Dendritic cell treated with granulocyte-macrophage colony-stimulating factor and Interleukin-4, amounts not matched to agents 40 ng/mL and 50 ng/mL, for 4 days (primary cell): ENCODE measurements around the gene CYTH3.

Experiments used
- H3K27ac Mint-ChIP-seq: one replicate; pipeline ENCODE4 v1.8.0; 2022; ENCODE audit warnings: mild to moderate bottlenecking, mixed read lengths
- H3K27me3 Mint-ChIP-seq: one replicate; pipeline ENCODE4 v1.8.0; 2022; ENCODE audit warnings: mild to moderate bottlenecking, mixed read lengths
- H3K36me3 Mint-ChIP-seq: one replicate; pipeline ENCODE4 v1.8.0; 2022; ENCODE audit warnings: low read depth, mixed read lengths
- H3K4me1 Mint-ChIP-seq: one replicate; pipeline ENCODE4 v1.8.0; 2022; ENCODE audit warnings: low read depth, mixed read lengths
- H3K4me3 Mint-ChIP-seq: one replicate; pipeline ENCODE4 v1.8.0; 2022; ENCODE audit warnings: mild to moderate bottlenecking, moderate library complexity, mixed read lengths
- H3K9me3 Mint-ChIP-seq: one replicate; pipeline ENCODE4 v1.8.0; 2022; ENCODE audit warnings: mixed read lengths
- intact Hi-C: fragments of 100-400 bp; cut with micrococcal nuclease; formaldehyde crosslinking; loops from one replicate; pipeline ENCODE4 v1.15.0; 2022

Gene CYTH3

GRCh38 chr7:6163402-6163801, 109.0 kb downstream of the CYTH3 start:
- Mint-ChIP-seq H3K27me3 (no peaks in the 10 kb centered on the region), H3K4me1 (no peaks in the 10 kb centered on the region), H3K9me3 (no peaks in the 10 kb centered on the region), H3K36me3 (peaks cover 60% of the 10 kb centered on the region), H3K27ac (no peak overlapping the region), H3K4me3 (no peak overlapping the region)
- intact Hi-C loops, result no loop called here

- H3K27ac Mint-ChIP-seq, result no peak overlapping the region
- H3K27me3 Mint-ChIP-seq, result no peaks in the 10 kb centered on the region
- no peak overlapping the region for H3K4me3 Mint-ChIP-seq
- H3K9me3 Mint-ChIP-seq, result no peaks in the 10 kb centered on the region
- H3K4me1 Mint-ChIP-seq, result no peaks in the 10 kb centered on the region
- intact Hi-C loops, result no loop called here
- H3K36me3 Mint-ChIP-seq, result peaks cover 66% of the 10 kb centered on the region
Measured at GRCh38 chr7:6162650-6163366, 109.6 kb downstream of the CYTH3 start.

- Mint-ChIP-seq H3K27ac (no peak overlapping the region), H3K9me3 (no peaks in the 10 kb centered on the region)
Measured at GRCh38 chr7:6162331-6162620, 110.1 kb downstream of the CYTH3 start.

GRCh38 chr7:6161463-6162330, 110.7 kb downstream of the CYTH3 start:
- Mint-ChIP-seq H3K9me3 (no peaks in the 10 kb centered on the region), H3K27ac (no peak overlapping the region), H3K4me1 (no peaks in the 10 kb centered on the region), H3K36me3 (peaks cover 76% of the 10 kb centered on the region), H3K27me3 (no peaks in the 10 kb centered on the region), H3K4me3 (no peak overlapping the region)
- intact Hi-C loops, result no loop called here

More at GRCh38 chr7:6162331-6162620, 110.1 kb downstream of the CYTH3 start:
- H3K27me3 Mint-ChIP-seq, result no peaks in the 10 kb centered on the region
- H3K4me1 Mint-ChIP-seq, result no peaks in the 10 kb centered on the region
- H3K4me3 Mint-ChIP-seq, result no peak overlapping the region
- H3K36me3 Mint-ChIP-seq, result peaks cover 71% of the 10 kb centered on the region
- intact Hi-C loops, result no loop called here

GRCh38 chr7:6160191-6160623, 112.2 kb downstream of the CYTH3 start:
- no peaks in the 10 kb centered on the region for H3K4me1 Mint-ChIP-seq
- H3K27ac Mint-ChIP-seq, result no peak overlapping the region
- no peak overlapping the region for H3K4me3 Mint-ChIP-seq

GRCh38 chr7:6159524-6160031, 112.8 kb downstream of the CYTH3 start:
- Mint-ChIP-seq H3K4me1 (no peaks in the 10 kb centered on the region), H3K9me3 (no peaks in the 10 kb centered on the region), H3K27me3 (no peaks in the 10 kb centered on the region), H3K36me3 (peaks cover 88% of the 10 kb centered on the region), H3K27ac (no peak overlapping the region), H3K4me3 (no peak overlapping the region)
- intact Hi-C loops, result loop anchor here (1.0 kb wide), 1 partner anchor 164 kb away; no protein-coding TSS in a partner anchor

More at GRCh38 chr7:6160191-6160623, 112.2 kb downstream of the CYTH3 start:
- Mint-ChIP-seq H3K9me3 (no peaks in the 10 kb centered on the region), H3K36me3 (peaks cover 88% of the 10 kb centered on the region), H3K27me3 (no peaks in the 10 kb centered on the region)
- intact Hi-C loops, result loop anchor here (1.0 kb wide), 1 partner anchor 163 kb away; no protein-coding TSS in a partner anchor

GRCh38 chr7:6159097-6159483, 113.3 kb downstream of the CYTH3 start:
- no peak overlapping the region for H3K4me3 Mint-ChIP-seq
- H3K36me3 Mint-ChIP-seq, result peaks cover 90% of the 10 kb centered on the region
- intact Hi-C loops, result no loop called here
- no peaks in the 10 kb centered on the region for H3K9me3 Mint-ChIP-seq
- no peaks in the 10 kb centered on the region for H3K4me1 Mint-ChIP-seq
- H3K27me3 Mint-ChIP-seq, result no peaks in the 10 kb centered on the region
- no peak overlapping the region for H3K27ac Mint-ChIP-seq

- intact Hi-C loops, result no loop called here
- Mint-ChIP-seq H3K27me3 (no peaks in the 10 kb centered on the region), H3K36me3 (peaks cover 95% of the 10 kb centered on the region), H3K4me1 (no peaks in the 10 kb centered on the region), H3K27ac (no peak overlapping the region), H3K4me3 (no peak overlapping the region), H3K9me3 (no peaks in the 10 kb centered on the region)
Measured at GRCh38 chr7:6158424-6159096, 113.9 kb downstream of the CYTH3 start.

- H3K4me1 Mint-ChIP-seq, result no peaks in the 10 kb centered on the region
- no peak overlapping the region for H3K27ac Mint-ChIP-seq
- H3K36me3 Mint-ChIP-seq, result peaks cover 95% of the 10 kb centered on the region
- intact Hi-C loops, result no loop called here
- H3K9me3 Mint-ChIP-seq, result no peaks in the 10 kb centered on the region
- H3K27me3 Mint-ChIP-seq, result no peaks in the 10 kb centered on the region
- H3K4me3 Mint-ChIP-seq, result no peak overlapping the region
Measured at GRCh38 chr7:6157685-6158423, 114.6 kb downstream of the CYTH3 start.

GRCh38 chr7:6156734-6157133, 115.7 kb downstream of the CYTH3 start:
- intact Hi-C loops, result no loop called here
- H3K36me3 Mint-ChIP-seq, result peaks cover 98% of the 10 kb centered on the region
- H3K4me3 Mint-ChIP-seq, result no peak overlapping the region
- H3K27ac Mint-ChIP-seq, result no peak overlapping the region
- H3K9me3 Mint-ChIP-seq, result no peaks in the 10 kb centered on the region
- H3K27me3 Mint-ChIP-seq, result no peaks in the 10 kb centered on the region
- H3K4me1 Mint-ChIP-seq, result no peaks in the 10 kb centered on the region

- H3K4me3 Mint-ChIP-seq, result no peak overlapping the region
Measured at GRCh38 chr7:6155596-6155995, 116.8 kb downstream of the CYTH3 start.

GRCh38 chr7:6154542-6155404, 117.7 kb downstream of the CYTH3 start:
- H3K36me3 Mint-ChIP-seq, result peaks cover 99% of the 10 kb centered on the region
- H3K4me3 Mint-ChIP-seq, result no peak overlapping the region
- no peaks in the 10 kb centered on the region for H3K4me1 Mint-ChIP-seq
- no peak overlapping the region for H3K27ac Mint-ChIP-seq
- H3K9me3 Mint-ChIP-seq, result no peaks in the 10 kb centered on the region
- intact Hi-C loops, result no loop called here
- H3K27me3 Mint-ChIP-seq, result no peaks in the 10 kb centered on the region

More at GRCh38 chr7:6155596-6155995, 116.8 kb downstream of the CYTH3 start:
- Mint-ChIP-seq H3K9me3 (no peaks in the 10 kb centered on the region), H3K4me1 (no peaks in the 10 kb centered on the region), H3K27me3 (no peaks in the 10 kb centered on the region), H3K36me3 (peaks cover 99% of the 10 kb centered on the region), H3K27ac (no peak overlapping the region)
- intact Hi-C loops, result no loop called here
